Activated T-helper 1 cell treated with Interleukin-2 at 50 U/mL for 16 hours (primary cell): ENCODE results near the gene IRF5.
"Not testable (repeated sequence)": the region's sequence is repeated elsewhere in the genome, so short reads cannot be mapped to it uniquely, and the experiment has no call there.

Source experiments
- DNase-seq: peaks from one replicate; pipeline ENCODE4 v3.0.0-alpha.2; 2020; ENCODE audit warnings: low read depth

The IRF5 gene

GRCh38 chr7:128940494-128941322, 3.0 kb downstream of the IRF5 start:
- no peak for DNase-seq

- DNase-seq: no peak
Observed at GRCh38 chr7:128941323-128941890, 3.7 kb downstream of the IRF5 start.

- DNase-seq: no peak
Observed at GRCh38 chr7:128941946-128942526, 4.3 kb downstream of the IRF5 start.

- not testable (repeated sequence) for DNase-seq
Observed at GRCh38 chr7:128943251-128943650, 5.5 kb downstream of the IRF5 start.

GRCh38 chr7:128944487-128945236, 6.9 kb downstream of the IRF5 start:
- no peak for DNase-seq

- DNase-seq: no peak
Observed at GRCh38 chr7:128945668-128946366, 8.1 kb downstream of the IRF5 start.

- DNase-seq: no peak
Observed at GRCh38 chr7:128946936-128947830, 9.5 kb downstream of the IRF5 start.

GRCh38 chr7:128947854-128948253, 10.1 kb downstream of the IRF5 start:
- no peak for DNase-seq

GRCh38 chr7:128948312-128948973, 10.7 kb downstream of the IRF5 start:
- DNase-seq: no peak

GRCh38 chr7:128948976-128949760, 11.4 kb downstream of the IRF5 start:
- DNase-seq: no peak

- no peak for DNase-seq
Observed at GRCh38 chr7:128951296-128951695, 13.6 kb downstream of the IRF5 start.

- DNase-seq: no peak
Observed at GRCh38 chr7:128954150-128954549, 16.4 kb downstream of the IRF5 start.

- DNase-seq: no peak
Observed at GRCh38 chr7:128954830-128955802, 17.4 kb downstream of the IRF5 start.

GRCh38 chr7:128955981-128956380, 18.3 kb downstream of the IRF5 start:
- no peak for DNase-seq

- no peak for DNase-seq
Observed at GRCh38 chr7:128959296-128959695, 21.6 kb downstream of the IRF5 start.

- no peak for DNase-seq
Observed at GRCh38 chr7:128961030-128961659, 23.4 kb downstream of the IRF5 start.

- no peak for DNase-seq
Observed at GRCh38 chr7:128962899-128963298, 25.2 kb downstream of the IRF5 start.

GRCh38 chr7:128963327-128963757, 25.6 kb downstream of the IRF5 start:
- DNase-seq: no peak
